Calu3 (cell line): Measurements from ENCODE around the gene ST8SIA1. TPM values are rescaled to one million over a fixed set of nuclear protein-coding genes. Genes with fewer than 3 reads are reported as not detected.

ENCODE experiments used
- BruUV-seq: library from RNA; stranded (reverse); fragments of 400-500 nt; replicated peaks from 2 replicates; lab custom pipeline; 2021; lab: Mats Ljungman, UMichigan
- CTCF ChIA-PET: fragments of 300-600 bp; sonication (Branson Sonifier 250); formaldehyde crosslinking; loops from one replicate; lab custom pipeline; 2022; ENCODE audit warnings: antibody characterized with exemption; lab: Charles Lee
- DNase-seq: peaks from one replicate; pipeline ENCODE4 v3.0.0; 2022
- H3K27ac Mint-ChIP-seq: one replicate; pipeline ENCODE4 v1.8.0; 2022; ENCODE audit warnings: mixed read lengths; ENCODE audit not compliant: unreplicated experiment
- H3K27me3 Mint-ChIP-seq: one replicate; pipeline ENCODE4 v1.8.0; 2022; ENCODE audit warnings: mixed read lengths; ENCODE audit not compliant: unreplicated experiment
- H3K36me3 Mint-ChIP-seq: one replicate; pipeline ENCODE4 v1.8.0; 2022; ENCODE audit warnings: mild to moderate bottlenecking, moderate library complexity, mixed read lengths; ENCODE audit not compliant: insufficient read depth, unreplicated experiment
- H3K4me1 Mint-ChIP-seq: one replicate; pipeline ENCODE4 v1.8.0; 2022; ENCODE audit warnings: mild to moderate bottlenecking, low read depth, mixed read lengths; ENCODE audit not compliant: unreplicated experiment
- H3K4me3 Mint-ChIP-seq: one replicate; pipeline ENCODE4 v1.8.0; 2022; ENCODE audit warnings: mild to moderate bottlenecking, low read depth, moderate library complexity, mixed read lengths; ENCODE audit not compliant: unreplicated experiment
- H3K9me3 Mint-ChIP-seq: one replicate; pipeline ENCODE4 v1.8.0; 2022; ENCODE audit warnings: low read depth, mixed read lengths; ENCODE audit not compliant: unreplicated experiment
- intact Hi-C: fragments of 100-400 bp; cut with micrococcal nuclease; formaldehyde crosslinking; loops from one replicate; pipeline ENCODE4 v1.10.0; 2022; ENCODE audit not compliant: unreplicated experiment
- total RNA-seq: library from RNA; stranded (reverse); gene quantifications from 2 replicates; pipeline ENCODE4 v1.2.3, GENCODE V29; 2022
- TF ChIP-seq, protein P1 (sequence below): fragments of 200-600 bp; IDR thresholded peaks from one replicate; pipeline ENCODE4 v1.8.0; 2022; ENCODE audit warnings: antibody characterized with exemption; ENCODE audit not compliant: unreplicated experiment

The ST8SIA1 gene
- total RNA-seq, 1 experiment from 2014 or later, result not detected

- Mint-ChIP-seq H3K27me3 (no peaks in the 10 kb centered on the region), H3K4me1 (no peaks in the 10 kb centered on the region), H3K36me3 (no peaks in the 10 kb centered on the region), H3K9me3 (no peaks in the 10 kb centered on the region), H3K27ac (no peak overlapping the region), H3K4me3 (no peak overlapping the region)
- DNase-seq, result no peak
- CTCF ChIA-PET, result interaction anchor here (0.7 kb wide), 1 partner anchor 460 kb away, joined by 5 read pairs; no protein-coding TSS in a partner anchor
- TF ChIP-seq, protein P1, sequence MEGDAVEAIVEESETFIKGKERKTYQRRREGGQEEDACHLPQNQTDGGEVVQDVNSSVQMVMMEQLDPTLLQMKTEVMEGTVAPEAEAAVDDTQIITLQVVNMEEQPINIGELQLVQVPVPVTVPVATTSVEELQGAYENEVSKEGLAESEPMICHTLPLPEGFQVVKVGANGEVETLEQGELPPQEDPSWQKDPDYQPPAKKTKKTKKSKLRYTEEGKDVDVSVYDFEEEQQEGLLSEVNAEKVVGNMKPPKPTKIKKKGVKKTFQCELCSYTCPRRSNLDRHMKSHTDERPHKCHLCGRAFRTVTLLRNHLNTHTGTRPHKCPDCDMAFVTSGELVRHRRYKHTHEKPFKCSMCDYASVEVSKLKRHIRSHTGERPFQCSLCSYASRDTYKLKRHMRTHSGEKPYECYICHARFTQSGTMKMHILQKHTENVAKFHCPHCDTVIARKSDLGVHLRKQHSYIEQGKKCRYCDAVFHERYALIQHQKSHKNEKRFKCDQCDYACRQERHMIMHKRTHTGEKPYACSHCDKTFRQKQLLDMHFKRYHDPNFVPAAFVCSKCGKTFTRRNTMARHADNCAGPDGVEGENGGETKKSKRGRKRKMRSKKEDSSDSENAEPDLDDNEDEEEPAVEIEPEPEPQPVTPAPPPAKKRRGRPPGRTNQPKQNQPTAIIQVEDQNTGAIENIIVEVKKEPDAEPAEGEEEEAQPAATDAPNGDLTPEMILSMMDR, result no peak
- no TSS peak for BruUV-seq
- intact Hi-C loops, result no loop called here
These were observed 106.3 kb downstream of the ST8SIA1 start for GRCh38 chr12:22228022-22228875.

DNA sequence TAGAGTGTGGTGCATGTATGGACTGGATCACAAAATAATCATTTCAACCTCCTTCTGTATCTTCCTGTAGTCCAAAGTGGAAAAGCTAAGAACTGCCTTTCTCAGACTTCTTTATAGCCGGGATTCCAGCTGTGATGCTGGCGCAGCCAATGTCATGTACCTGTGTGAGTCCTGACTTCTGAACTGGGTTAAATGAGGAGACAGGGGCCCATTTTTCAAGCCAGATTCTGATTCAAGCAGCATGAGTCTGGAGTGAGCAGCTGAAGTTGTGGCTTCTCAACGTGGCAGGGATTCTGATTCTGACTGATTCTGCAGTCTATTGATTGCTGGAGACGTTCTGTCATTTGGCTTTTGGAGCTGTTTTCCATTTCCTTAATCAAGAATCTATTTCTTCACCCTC lies 111.2 kb downstream of the ST8SIA1 start:
- Mint-ChIP-seq H3K9me3 (no peaks in the 10 kb centered on the region), H3K27ac (no peak overlapping the region)
- intact Hi-C loops, result no loop called here

DNA sequence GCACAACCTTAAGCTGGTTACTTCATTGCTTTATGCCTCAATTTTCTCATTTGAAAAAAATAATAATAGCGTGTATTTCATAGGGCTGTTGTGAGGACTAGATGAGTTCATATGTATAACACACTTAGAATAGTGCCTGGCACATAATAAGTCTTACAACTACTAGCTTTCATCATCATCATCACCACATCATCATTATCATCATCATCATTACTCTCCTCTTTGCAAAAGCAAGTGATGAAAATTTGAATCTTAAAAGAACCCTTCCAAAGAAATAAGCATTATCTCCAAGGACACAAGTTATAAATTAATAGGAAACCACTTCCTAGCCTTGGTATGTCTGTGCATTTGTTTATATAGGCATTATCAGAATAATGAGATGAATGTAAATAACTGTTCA lies 117.0 kb downstream of the ST8SIA1 start:
- no peak for DNase-seq
- Mint-ChIP-seq H3K27ac (no peak overlapping the region), H3K27me3 (peaks cover 29% of the 10 kb centered on the region), H3K36me3 (no peaks in the 10 kb centered on the region), H3K4me1 (no peaks in the 10 kb centered on the region), H3K9me3 (no peaks in the 10 kb centered on the region), H3K4me3 (no peak overlapping the region)
- BruUV-seq, result no TSS peak
- TF ChIP-seq, protein P1, result no peak
- intact Hi-C loops, result no loop called here
- CTCF ChIA-PET, result no interaction called here

More for the DNA sequence above, 111.2 kb downstream of the ST8SIA1 start:
- CTCF ChIA-PET, result no interaction called here
- H3K4me1 Mint-ChIP-seq, result no peaks in the 10 kb centered on the region
- no peak for DNase-seq
- no TSS peak for BruUV-seq
- no peaks in the 10 kb centered on the region for H3K36me3 Mint-ChIP-seq
- no peak overlapping the region for H3K4me3 Mint-ChIP-seq
- TF ChIP-seq, protein P1, result no peak
- no peaks in the 10 kb centered on the region for H3K27me3 Mint-ChIP-seq

DNA sequence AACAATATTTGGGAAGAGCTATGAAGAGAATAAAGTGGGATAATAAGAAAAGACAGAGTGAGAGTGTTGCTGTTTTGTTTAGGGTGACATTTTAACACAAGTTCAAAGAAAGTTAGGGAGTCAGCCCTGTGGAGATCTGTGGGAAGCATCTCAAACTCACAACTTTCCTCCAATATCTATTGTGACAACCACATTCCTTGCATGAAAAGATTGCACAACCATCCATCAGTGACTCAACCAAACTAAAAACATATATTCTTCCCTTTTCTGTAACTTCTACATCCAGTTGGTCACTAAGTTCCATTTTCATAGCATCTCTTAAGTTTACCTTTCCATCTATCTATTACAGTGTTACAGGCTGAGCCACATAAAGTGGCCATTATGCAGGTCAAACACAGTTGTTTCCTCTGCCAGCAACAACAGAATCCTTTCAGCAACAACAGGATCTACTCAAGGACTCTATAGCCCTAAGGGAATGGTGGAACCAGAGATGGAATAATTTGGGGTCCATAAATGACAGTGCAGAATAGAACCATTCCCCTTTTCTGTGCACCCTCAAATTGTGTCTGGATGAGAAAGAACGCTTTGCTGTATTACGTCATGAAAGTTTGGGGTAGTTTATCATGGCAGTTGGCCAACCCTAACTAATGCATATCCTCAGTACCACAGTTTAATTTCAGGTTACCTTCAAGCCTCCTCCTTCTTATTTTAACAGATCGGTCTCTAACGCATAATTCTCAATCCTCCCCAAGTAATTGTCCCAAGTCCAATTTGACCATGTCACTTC lies 118.8 kb downstream of the ST8SIA1 start:
- H3K9me3 Mint-ChIP-seq, result no peaks in the 10 kb centered on the region
- CTCF ChIA-PET, result no interaction called here

More for the DNA sequence above, 118.8 kb downstream of the ST8SIA1 start:
- H3K27ac Mint-ChIP-seq, result no peak overlapping the region
- TF ChIP-seq, protein P1, result no peak
- peaks cover 29% of the 10 kb centered on the region for H3K27me3 Mint-ChIP-seq
- no TSS peak for BruUV-seq
- intact Hi-C loops, result no loop called here
- no peak overlapping the region for H3K4me3 Mint-ChIP-seq
- no peaks in the 10 kb centered on the region for H3K36me3 Mint-ChIP-seq
- DNase-seq, result no peak
- H3K4me1 Mint-ChIP-seq, result no peaks in the 10 kb centered on the region
